Lower leg skin (tissue), 4 donors: ENCODE data around the gene TMC7. TPM values are rescaled to one million over a fixed set of nuclear protein-coding genes. Genes with fewer than 3 reads are reported as not detected.
"Not testable (repeated sequence)": the region's sequence is repeated elsewhere in the genome, so short reads cannot be mapped to it uniquely, and the experiment has no call there.

Experiments used
- DNase-seq, 2 donors: peaks; one replicate each; pipeline ENCODE4 v3.0.0-alpha.2; 2019; ENCODE audit warnings: low spot score in 2 of 2
- H3K4me3 ChIP-seq: fragments of 200-600 bp; sonication (generic); 2 replicates; pipeline ENCODE4 v1.5.1; 2017; ENCODE audit warnings: mild to moderate bottlenecking, low read depth; ENCODE audit not compliant: poor library complexity, severe bottlenecking
- CTCF ChIP-seq, 3 donors: fragments of 450-650 bp; IDR thresholded peaks; one replicate each; pipeline ENCODE4 v1.5.1; 2016; ENCODE audit warnings: antibody characterized with exemption in 3 of 3, mild to moderate bottlenecking in 3 of 3, moderate library complexity in 2 of 3
- POLR2A ChIP-seq, 2 donors: fragments of 450-650 bp; IDR thresholded peaks; one replicate each; pipeline ENCODE4 v1.6.1; 2016 to 2017; ENCODE audit warnings: antibody characterized with exemption in 2 of 2, mild to moderate bottlenecking in 1 of 2, moderate library complexity in 1 of 2
- WGBS, 2 donors: methylation state at CpG; one replicate each; pipeline ENCODE4 v1.1.5; 2018; 5-methylcytosine and 5-hydroxymethylcytosine counted together
- intact Hi-C: fragments of 100-400 bp; cut with DNase I; formaldehyde crosslinking; loops from one replicate; pipeline ENCODE4 v1.15.0; 2023; ENCODE audit warnings: low total_unique reads
- total RNA-seq, 4 donors: library from RNA; depleted of rRNA; stranded (reverse); fragments of >200 nt; gene quantifications; one replicate each; pipeline ENCODE4 v1.1.0, GENCODE V29; 2016

TMC7 gene
- total RNA-seq, 4 donors from 2014 or later: 0.38 to 1.6 (median 0.73) TPM

- DNase-seq: no peak
- no peak for TF ChIP-seq POLR2A (IDR thresholded peaks at IDR 0.05)
- TF ChIP-seq CTCF (IDR thresholded peaks at IDR 0.05): no peak
- intact Hi-C loops: no loop called here
- H3K4me3 ChIP-seq: no peak overlapping the region
Observed at GRCh38 chr16:18953547-18953946, 30.2 kb upstream of the TMC7 start.

- WGBS, 2 donors: 46 to 57% methylated on average over 17 to 21 of the region's 21 CpGs
- DNase-seq, intact Hi-C loops, H3K4me3 ChIP-seq: not testable (repeated sequence)
Observed at GRCh38 chr16:18955874-18956580, 27.7 kb upstream of the TMC7 start.

- H3K4me3 ChIP-seq, DNase-seq, intact Hi-C loops: not testable (repeated sequence)
- WGBS, 2 donors: 71 to 82% methylated on average over 6 of the region's 6 CpGs
Observed at GRCh38 chr16:18956658-18957241, 27.0 kb upstream of the TMC7 start.

GRCh38 chr16:18958621-18959029, 25.1 kb upstream of the TMC7 start:
- no peak overlapping the region for H3K4me3 ChIP-seq
- no peak for TF ChIP-seq CTCF (IDR thresholded peaks at IDR 0.05)
- TF ChIP-seq POLR2A (IDR thresholded peaks at IDR 0.05): no peak
- WGBS, 2 donors: 49 to 60% methylated on average over 2 of the region's 2 CpGs
- intact Hi-C loops: no loop called here
- DNase-seq: no peak

GRCh38 chr16:18959031-18959505, 24.7 kb upstream of the TMC7 start:
- 27 to 30% methylated on average over 2 of the region's 2 CpGs for WGBS, 2 donors

GRCh38 chr16:18965555-18965954, 18.2 kb upstream of the TMC7 start:
- 76 to 77% methylated on average over 5 of the region's 5 CpGs for WGBS, 2 donors
- no peak for TF ChIP-seq CTCF (IDR thresholded peaks at IDR 0.05)
- TF ChIP-seq POLR2A (IDR thresholded peaks at IDR 0.05): no peak
- DNase-seq: no peak
- no peak overlapping the region for H3K4me3 ChIP-seq
- intact Hi-C loops: loop anchor here (5.0 kb wide), 1 partner anchor 163 kb away; the partner anchor contains the start of gene ARL6IP1

More at GRCh38 chr16:18959031-18959505, 24.7 kb upstream of the TMC7 start:
- TF ChIP-seq POLR2A (IDR thresholded peaks at IDR 0.05) (no peak), CTCF (IDR thresholded peaks at IDR 0.05) (no peak)
- intact Hi-C loops: no loop called here
- DNase-seq: no peak
- no peak overlapping the region for H3K4me3 ChIP-seq
